SK-N-MC (cell line): Measurements from ENCODE around the gene SLC6A6.

ENCODE experiments used
- EZH2 ChIP-seq: fragments of 200-600 bp; sonication (generic); IDR thresholded peaks from one replicate; pipeline ENCODE4 v1.6.1; 2017; ENCODE audit warnings: antibody characterized with exemption
- FOXP2 ChIP-seq: optimal IDR thresholded peaks from 2 replicates; pipeline ENCODE3; 2011; ENCODE audit warnings: mild to moderate bottlenecking, moderate library complexity; ENCODE audit not compliant: insufficient read depth; ENCODE audit errors: extremely low read length, control extremely low read depth
- POLR2AphosphoS5 ChIP-seq: IDR thresholded peaks from 2 replicates; pipeline ENCODE4 v1.6.1; 2012; ENCODE audit warnings: mild to moderate bottlenecking, low read depth, low read length, borderline replicate concordance

DNA sequence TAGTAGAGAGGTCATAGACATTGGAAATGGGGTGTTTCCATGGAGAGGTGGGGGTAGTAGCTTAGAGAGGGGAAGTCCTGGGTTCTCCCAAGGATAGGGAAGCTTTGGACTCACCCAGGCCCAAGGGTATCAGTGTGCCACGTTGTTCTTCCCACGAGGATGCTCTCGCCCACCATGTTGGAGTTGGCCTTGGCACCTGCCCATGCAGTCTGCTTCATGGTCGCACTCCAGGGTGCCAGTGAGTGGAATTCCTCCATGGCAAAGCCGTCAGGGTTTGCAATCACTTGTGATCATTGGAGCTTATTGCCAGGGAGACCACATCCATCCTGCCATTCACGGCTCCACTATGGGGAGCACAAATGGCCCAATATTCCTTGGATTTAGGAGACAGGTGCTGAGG is 77.2 kb downstream of the SLC6A6 start:
- TF ChIP-seq EZH2 (no peak), POLR2AphosphoS5 (no peak), FOXP2 (no peak)
